Fibroblast of mammary gland (primary cell): Measurements from ENCODE around the gene CCDC122.
A peak's percentile ranks its signal among the peaks of the same experiment; 100 is the strongest.

Source experiments
- DNase-seq: peaks from one replicate; pipeline ENCODE4 v3.0.0-alpha.2; 2010; ENCODE audit warnings: low read depth
- H3K4me3 ChIP-seq: 2 replicates; pipeline ENCODE4 v1.5.1; 2011; ENCODE audit warnings: low read depth, mild to moderate bottlenecking, low read length, moderate library complexity; ENCODE audit not compliant: control insufficient read depth
- TF ChIP-seq, protein P1 (sequence below): conservative IDR thresholded peaks from 2 replicates; pipeline ENCODE4 v1.5.1; 2011; ENCODE audit warnings: low read depth, low read length, inconsistent platforms; ENCODE audit not compliant: control insufficient read depth, insufficient read depth

Gene CCDC122

DNA sequence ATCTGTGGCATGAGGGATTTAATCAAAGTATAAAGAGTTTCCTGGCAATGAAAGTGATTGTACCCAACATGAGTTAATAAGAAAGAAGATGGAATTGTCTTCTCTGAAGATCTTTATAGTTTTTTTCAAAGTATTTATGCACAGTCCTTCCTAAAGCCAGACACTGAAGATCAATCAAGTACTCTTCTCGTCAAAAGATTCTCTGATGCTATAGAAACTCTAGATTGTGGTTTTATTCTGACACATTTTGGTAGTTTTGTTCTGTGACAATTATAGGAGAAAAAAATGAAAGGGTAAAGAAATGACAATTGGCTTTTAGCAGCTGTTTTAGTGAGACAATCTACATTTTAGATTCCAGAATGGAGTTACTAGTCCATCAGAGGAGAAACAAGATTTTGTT lies 82.4 kb downstream of the CCDC122 start:
- no peak overlapping the region for H3K4me3 ChIP-seq
- no peak for DNase-seq
- TF ChIP-seq, protein P1, sequence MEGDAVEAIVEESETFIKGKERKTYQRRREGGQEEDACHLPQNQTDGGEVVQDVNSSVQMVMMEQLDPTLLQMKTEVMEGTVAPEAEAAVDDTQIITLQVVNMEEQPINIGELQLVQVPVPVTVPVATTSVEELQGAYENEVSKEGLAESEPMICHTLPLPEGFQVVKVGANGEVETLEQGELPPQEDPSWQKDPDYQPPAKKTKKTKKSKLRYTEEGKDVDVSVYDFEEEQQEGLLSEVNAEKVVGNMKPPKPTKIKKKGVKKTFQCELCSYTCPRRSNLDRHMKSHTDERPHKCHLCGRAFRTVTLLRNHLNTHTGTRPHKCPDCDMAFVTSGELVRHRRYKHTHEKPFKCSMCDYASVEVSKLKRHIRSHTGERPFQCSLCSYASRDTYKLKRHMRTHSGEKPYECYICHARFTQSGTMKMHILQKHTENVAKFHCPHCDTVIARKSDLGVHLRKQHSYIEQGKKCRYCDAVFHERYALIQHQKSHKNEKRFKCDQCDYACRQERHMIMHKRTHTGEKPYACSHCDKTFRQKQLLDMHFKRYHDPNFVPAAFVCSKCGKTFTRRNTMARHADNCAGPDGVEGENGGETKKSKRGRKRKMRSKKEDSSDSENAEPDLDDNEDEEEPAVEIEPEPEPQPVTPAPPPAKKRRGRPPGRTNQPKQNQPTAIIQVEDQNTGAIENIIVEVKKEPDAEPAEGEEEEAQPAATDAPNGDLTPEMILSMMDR = no peak

DNA sequence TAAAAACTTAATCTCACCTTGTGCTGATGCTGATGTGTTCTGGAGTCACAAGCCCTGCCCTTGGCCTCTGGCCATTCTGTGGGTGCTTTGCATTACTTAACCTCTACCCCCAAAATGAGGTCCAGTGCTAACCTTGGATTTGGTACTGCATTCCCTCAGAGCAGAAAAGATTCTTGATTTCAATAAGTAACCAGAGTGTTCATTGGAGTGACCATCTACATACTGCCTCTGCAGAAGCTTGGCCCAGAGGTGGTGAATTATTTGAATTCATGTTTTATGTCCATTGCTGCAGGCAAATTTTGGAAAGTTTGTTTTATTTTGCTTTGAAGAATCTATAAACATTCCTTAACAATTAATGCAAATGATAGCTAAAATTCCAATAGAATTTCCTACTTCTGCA lies 85.1 kb downstream of the CCDC122 start:
- TF ChIP-seq, protein P1 = no peak
- DNase-seq = no peak
- H3K4me3 ChIP-seq = no peak overlapping the region

GRCh38 chr13:43792076-43792881 lies 87.3 kb downstream of the CCDC122 start:
- peak; percentile 44 for DNase-seq
- no peak overlapping the region for H3K4me3 ChIP-seq
- TF ChIP-seq, protein P1 = no peak

- peak; percentile 75 for DNase-seq
- peak overlapping the region; percentile 64 for H3K4me3 ChIP-seq
- TF ChIP-seq, protein P1 = peak; percentile 69
Measured at GRCh38 chr13:43787997-43788396, 91.5 kb downstream of the CCDC122 start.

GRCh38 chr13:43787518-43787891 lies 92.0 kb downstream of the CCDC122 start:
- TF ChIP-seq, protein P1 = no peak
- no peak for DNase-seq
- H3K4me3 ChIP-seq = peak overlapping the region; percentile 64

DNA sequence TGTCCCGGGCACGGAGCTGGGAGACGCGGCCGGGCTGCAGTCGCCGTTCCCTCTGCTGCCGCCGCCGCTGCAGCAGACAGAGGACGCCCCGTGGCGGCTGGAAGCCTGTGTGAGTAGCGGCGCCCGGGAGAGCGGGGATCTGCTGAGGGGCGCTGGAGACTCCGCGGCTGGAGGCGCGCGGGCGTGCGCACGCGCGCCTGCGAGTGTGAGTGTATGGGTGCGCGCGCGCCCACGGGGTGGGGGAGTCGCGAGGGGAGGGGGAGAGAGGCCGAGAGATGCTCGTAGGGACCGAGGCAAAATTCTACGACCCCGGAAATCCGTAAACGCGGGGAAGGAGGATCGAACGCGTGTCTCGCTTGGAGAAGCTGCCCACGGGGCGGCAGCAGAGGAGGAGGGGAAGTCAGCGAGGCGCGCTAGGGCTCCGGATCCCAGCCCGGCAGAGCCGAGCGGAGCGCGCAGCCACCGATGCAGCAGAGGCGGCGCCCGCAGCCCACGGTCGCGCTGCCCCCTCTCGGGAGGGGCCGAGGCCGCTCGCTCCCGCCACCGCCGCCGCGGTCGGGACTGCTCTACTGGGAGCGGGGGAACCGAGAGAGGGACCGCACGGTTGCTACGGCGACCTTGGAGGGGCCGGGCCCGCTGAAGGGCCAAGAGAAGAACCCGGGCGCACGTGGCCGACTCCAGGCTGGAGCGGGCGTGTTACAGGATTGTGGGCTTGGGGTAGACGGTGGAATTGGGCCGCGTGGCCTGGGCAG lies 92.6 kb downstream of the CCDC122 start, which contains the start of gene ENOX1:
TSS of gene ENOX1 (minus strand) at position 207 of the 752 bp plus-strand sequence.
- H3K4me3 ChIP-seq = peak within 1 kb of the TSS; percentile 64
- TF ChIP-seq, protein P1 = no peak
- DNase-seq = peak; percentile 73

DNA sequence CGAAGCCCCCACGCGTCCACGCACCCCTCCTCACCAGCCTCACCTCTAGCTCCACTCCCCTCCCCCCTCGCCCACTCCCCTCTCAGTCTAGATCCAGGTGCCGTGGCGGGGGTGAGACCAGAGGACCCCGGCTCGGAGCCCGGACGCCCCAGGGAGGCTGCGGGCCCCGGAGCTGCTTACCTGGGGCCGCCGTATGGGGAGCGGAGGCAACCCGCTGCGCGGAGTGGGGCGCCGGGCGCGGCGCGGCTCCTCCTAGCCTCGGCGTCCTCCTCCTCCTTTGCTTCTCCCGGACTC lies 93.1 kb downstream of the CCDC122 start:
- peak overlapping the region; percentile 64 for H3K4me3 ChIP-seq
- DNase-seq = no peak
- TF ChIP-seq, protein P1 = no peak
